WI38 (cell line): ENCODE measurements around the gene CEP170B.
"Not testable (repeated sequence)": the region's sequence is repeated elsewhere in the genome, so short reads cannot be mapped to it uniquely, and the experiment has no call there.

Source experiments
- H3K4me3 ChIP-seq: 2 replicates; pipeline ENCODE4 v1.5.1; 2011; ENCODE audit warnings: low read depth, mild to moderate bottlenecking, control low read depth, low read length
- CTCF ChIP-seq: IDR thresholded peaks from 2 replicates; pipeline ENCODE4 v1.5.1; 2012; ENCODE audit warnings: low read depth, mild to moderate bottlenecking, control low read depth, low read length

CEP170B gene

GRCh38 chr14:104887623-104888488 lies 22.8 kb downstream of the CEP170B start:
- H3K4me3 ChIP-seq = no peak overlapping the region
- no peak for TF ChIP-seq CTCF

- no peak for TF ChIP-seq CTCF
- H3K4me3 ChIP-seq = no peak overlapping the region
These were observed 23.7 kb downstream of the CEP170B start for GRCh38 chr14:104888489-104889374.

- no peak for TF ChIP-seq CTCF
- no peak overlapping the region for H3K4me3 ChIP-seq
These were observed 24.3 kb downstream of the CEP170B start for GRCh38 chr14:104889375-104889757.

- H3K4me3 ChIP-seq = not testable (repeated sequence)
These were observed 25.2 kb downstream of the CEP170B start for GRCh38 chr14:104890292-104890691.

GRCh38 chr14:104891121-104891551 lies 26.1 kb downstream of the CEP170B start:
- no peak for TF ChIP-seq CTCF
- no peak overlapping the region for H3K4me3 ChIP-seq

GRCh38 chr14:104891664-104892530 lies 26.8 kb downstream of the CEP170B start:
- no peak overlapping the region for H3K4me3 ChIP-seq
- no peak for TF ChIP-seq CTCF
